ENCODE measurements around the gene KCNJ5. TPM values are rescaled to one million over a fixed set of nuclear protein-coding genes. Genes with fewer than 3 reads are reported as not detected.

Gene KCNJ5
- total and polyA plus RNA-seq, 10 of the 15 experiments (the other 5 are each of a cell fraction or from before 2014, with no cell fraction given): 0.03 TPM; not detected in 8

DNA sequence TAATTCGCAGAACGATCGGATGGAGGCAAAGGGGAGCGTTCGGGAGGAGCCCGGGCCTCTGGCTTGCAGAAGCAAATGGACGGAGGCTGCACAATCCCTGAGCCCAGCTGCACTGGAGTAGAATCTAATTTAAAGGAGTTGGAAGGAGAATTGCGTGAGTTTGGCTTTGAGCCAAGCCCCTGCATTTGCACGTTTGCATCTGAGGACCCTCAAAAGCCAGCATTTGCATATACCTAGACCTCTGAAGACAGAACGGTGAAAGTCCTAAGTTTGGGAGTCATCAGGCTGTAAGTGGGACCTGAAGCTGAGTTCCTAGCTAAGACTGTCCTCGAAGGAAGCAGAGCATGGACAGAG is 35.9 kb downstream of the KCNJ5 start (continued):
- TF ChIP-seq, protein P1, sequence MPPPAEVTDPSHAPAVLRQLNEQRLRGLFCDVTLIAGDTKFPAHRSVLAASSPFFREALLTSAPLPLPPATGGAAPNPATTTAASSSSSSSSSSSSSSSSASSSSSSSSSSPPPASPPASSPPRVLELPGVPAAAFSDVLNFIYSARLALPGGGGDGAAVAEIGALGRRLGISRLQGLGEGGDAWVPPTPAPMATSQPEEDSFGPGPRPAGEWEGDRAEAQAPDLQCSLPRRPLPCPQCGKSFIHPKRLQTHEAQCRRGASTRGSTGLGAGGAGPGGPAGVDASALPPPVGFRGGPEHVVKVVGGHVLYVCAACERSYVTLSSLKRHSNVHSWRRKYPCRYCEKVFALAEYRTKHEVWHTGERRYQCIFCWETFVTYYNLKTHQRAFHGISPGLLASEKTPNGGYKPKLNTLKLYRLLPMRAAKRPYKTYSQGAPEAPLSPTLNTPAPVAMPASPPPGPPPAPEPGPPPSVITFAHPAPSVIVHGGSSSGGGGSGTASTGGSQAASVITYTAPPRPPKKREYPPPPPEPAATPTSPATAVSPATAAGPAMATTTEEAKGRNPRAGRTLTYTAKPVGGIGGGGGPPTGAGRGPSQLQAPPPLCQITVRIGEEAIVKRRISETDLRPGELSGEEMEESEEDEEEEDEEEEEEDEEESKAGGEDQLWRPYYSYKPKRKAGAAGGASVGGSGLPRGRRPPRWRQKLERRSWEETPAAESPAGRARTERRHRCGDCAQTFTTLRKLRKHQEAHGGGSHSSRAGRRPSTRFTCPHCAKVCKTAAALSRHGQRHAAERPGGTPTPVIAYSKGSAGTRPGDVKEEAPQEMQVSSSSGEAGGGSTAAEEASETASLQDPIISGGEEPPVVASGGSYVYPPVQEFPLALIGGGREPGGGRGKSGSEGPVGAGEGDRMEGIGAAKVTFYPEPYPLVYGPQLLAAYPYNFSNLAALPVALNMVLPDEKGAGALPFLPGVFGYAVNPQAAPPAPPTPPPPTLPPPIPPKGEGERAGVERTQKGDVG (CRISPR knock-in tag; IDR thresholded peaks at IDR 0.05): no peak
- no peak for TF ChIP-seq SREBF1 (IDR thresholded peaks at IDR 0.05; ENCODE audit: low read length)
- TF ChIP-seq WRNIP1 (IDR thresholded peaks at IDR 0.05; ENCODE audit: borderline replicate concordance, low read depth, low read length): no peak
- TF ChIP-seq, protein P2, sequence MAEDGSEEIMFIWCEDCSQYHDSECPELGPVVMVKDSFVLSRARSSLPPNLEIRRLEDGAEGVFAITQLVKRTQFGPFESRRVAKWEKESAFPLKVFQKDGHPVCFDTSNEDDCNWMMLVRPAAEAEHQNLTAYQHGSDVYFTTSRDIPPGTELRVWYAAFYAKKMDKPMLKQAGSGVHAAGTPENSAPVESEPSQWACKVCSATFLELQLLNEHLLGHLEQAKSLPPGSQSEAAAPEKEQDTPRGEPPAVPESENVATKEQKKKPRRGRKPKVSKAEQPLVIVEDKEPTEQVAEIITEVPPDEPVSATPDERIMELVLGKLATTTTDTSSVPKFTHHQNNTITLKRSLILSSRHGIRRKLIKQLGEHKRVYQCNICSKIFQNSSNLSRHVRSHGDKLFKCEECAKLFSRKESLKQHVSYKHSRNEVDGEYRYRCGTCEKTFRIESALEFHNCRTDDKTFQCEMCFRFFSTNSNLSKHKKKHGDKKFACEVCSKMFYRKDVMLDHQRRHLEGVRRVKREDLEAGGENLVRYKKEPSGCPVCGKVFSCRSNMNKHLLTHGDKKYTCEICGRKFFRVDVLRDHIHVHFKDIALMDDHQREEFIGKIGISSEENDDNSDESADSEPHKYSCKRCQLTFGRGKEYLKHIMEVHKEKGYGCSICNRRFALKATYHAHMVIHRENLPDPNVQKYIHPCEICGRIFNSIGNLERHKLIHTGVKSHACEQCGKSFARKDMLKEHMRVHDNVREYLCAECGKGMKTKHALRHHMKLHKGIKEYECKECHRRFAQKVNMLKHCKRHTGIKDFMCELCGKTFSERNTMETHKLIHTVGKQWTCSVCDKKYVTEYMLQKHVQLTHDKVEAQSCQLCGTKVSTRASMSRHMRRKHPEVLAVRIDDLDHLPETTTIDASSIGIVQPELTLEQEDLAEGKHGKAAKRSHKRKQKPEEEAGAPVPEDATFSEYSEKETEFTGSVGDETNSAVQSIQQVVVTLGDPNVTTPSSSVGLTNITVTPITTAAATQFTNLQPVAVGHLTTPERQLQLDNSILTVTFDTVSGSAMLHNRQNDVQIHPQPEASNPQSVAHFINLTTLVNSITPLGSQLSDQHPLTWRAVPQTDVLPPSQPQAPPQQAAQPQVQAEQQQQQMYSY (CRISPR knock-in tag; IDR thresholded peaks at IDR 0.05): no peak
